Measurements from ENCODE around the gene PSMC6. TPM values are rescaled to one million over a fixed set of nuclear protein-coding genes. Genes with fewer than 3 reads are reported as not detected.

Gene PSMC6
- total and polyA plus RNA-seq, 2 of the 13 experiments (the other 11 are each of a cell fraction or from before 2014, with no cell fraction given), result 90.0 to 210 TPM

GRCh38 chr14:52748647-52749292 lies 41.8 kb downstream of the PSMC6 start:
- TSS peak; percentile 16 for BruUV-seq (replicated peaks)
- no peak overlapping the region for H3K4me3 ChIP-seq (replicated peaks in 1 of 3; ENCODE audit: insufficient read depth in 1 of 3, low read depth in 2 of 3, low read length in 3 of 3)
- no peaks in the 10 kb centered on the region for H3K9me3 ChIP-seq (ENCODE audit: low read length)
- FAIRE-seq (no peak), DNase-seq (ENCODE audit: low spot score) (no peak), ATAC-seq (no peak)
- TF ChIP-seq HNRNPUL1 (IDR thresholded peaks at IDR 0.05; ENCODE audit: low read depth, low read length) (peak; percentile 73; the same call in 1 of the 2 replicates), ZNF639 (CRISPR knock-in tag; conservative IDR thresholded peaks at IDR 0.05) (no peak)
- no peak overlapping the region for H3K9ac ChIP-seq (ENCODE audit: insufficient read depth, low read depth, low read length)
- in situ Hi-C loops (cut with HindIII; ENCODE audit: extremely low pct_ligation_motif_present, low pct_unique_long_range_greater_than_20kb), result no loop called here
- H4K20me1 ChIP-seq (ENCODE audit: insufficient read depth, low read length), result no peaks in the 10 kb centered on the region
- intact Hi-C loops (cut with micrococcal nuclease; ENCODE audit: unreplicated experiment), result no loop called here
- ChIA-PET POLR2A (no interaction called here), CTCF (ENCODE audit: low intra/inter-chr PET ratio, low total read pairs) (no interaction called here)
- peaks cover 7% of the 10 kb centered on the region; the same call in 1 of the 2 replicates for H3K4me1 ChIP-seq (ENCODE audit: insufficient read depth, low read length)
- H3K79me2 ChIP-seq (ENCODE audit: insufficient read depth, low read length), result peaks cover 8% of the 10 kb centered on the region
- no peak overlapping the region for H2AFZ ChIP-seq (ENCODE audit: low read length)
- no peak overlapping the region for H3K4me2 ChIP-seq (ENCODE audit: low read depth, low read length)
- H3K27me3 ChIP-seq (ENCODE audit: control insufficient read depth in 1 of 2, insufficient read depth in 2 of 2, low read length in 2 of 2), result no peaks in the 10 kb centered on the region
- peaks cover 1 to 46% of the 10 kb centered on the region in 2 experiments; a peak in 4 of 5 replicates for H3K36me3 ChIP-seq (replicated peaks in 1 of 2; ENCODE audit: control insufficient read depth in 1 of 2, insufficient read depth in 2 of 2, low read length in 2 of 2)
- 93% methylated on average over 8 of the region's 8 CpGs for WGBS (ENCODE audit: low lambda C conversion rate)
- no peak overlapping the region for H3K27ac ChIP-seq (ENCODE audit: extremely low read length, insufficient read depth, low read length)

GRCh38 chr14:52755607-52756316 lies 48.8 kb downstream of the PSMC6 start:
- TSS peak; percentile 42 for BruUV-seq (replicated peaks)
- FAIRE-seq (peak; percentile 98), ATAC-seq (peak; percentile 99), DNase-seq (ENCODE audit: low spot score) (peak; percentile 95)
- H3K4me3 ChIP-seq (replicated peaks in 1 of 3; ENCODE audit: insufficient read depth in 1 of 3, low read depth in 2 of 3, low read length in 3 of 3), result peak overlapping the region in 2 of 3 experiments; percentile 22 to 24; a peak in 2 of 6 replicates
- intact Hi-C loops (cut with micrococcal nuclease; ENCODE audit: unreplicated experiment) (no loop called here), in situ Hi-C loops (cut with HindIII; ENCODE audit: extremely low pct_ligation_motif_present, low pct_unique_long_range_greater_than_20kb) (no loop called here)
- WGBS (ENCODE audit: low lambda C conversion rate), result 18% methylated on average over 5 of the region's 5 CpGs
- H4K20me1 ChIP-seq (ENCODE audit: insufficient read depth, low read length), result no peaks in the 10 kb centered on the region
- H3K4me2 ChIP-seq (ENCODE audit: low read depth, low read length), result peak overlapping the region; percentile 59
- ChIA-PET POLR2A (interaction anchor here (0.6 to 2.1 kb wide), 22 partner anchors 9 to 203 kb away, joined by 3 to 27 read pairs (median 4); partner anchors contain the start of genes ERO1A, FERMT2, GNPNAT1 and GPR137C), CTCF (ENCODE audit: low intra/inter-chr PET ratio, low total read pairs) (no interaction called here)
- H3K27me3 ChIP-seq (ENCODE audit: control insufficient read depth in 1 of 2, insufficient read depth in 2 of 2, low read length in 2 of 2), result no peaks in the 10 kb centered on the region
- peak overlapping the region; percentile 78 for H3K27ac ChIP-seq (ENCODE audit: extremely low read length, insufficient read depth, low read length)
- H3K4me1 ChIP-seq (ENCODE audit: insufficient read depth, low read length), result peaks cover 38% of the 10 kb centered on the region
- H2AFZ ChIP-seq (ENCODE audit: low read length), result no peak overlapping the region
- peaks cover 2 to 9% of the 10 kb centered on the region in 2 experiments; a peak in 4 of 5 replicates for H3K36me3 ChIP-seq (replicated peaks in 1 of 2; ENCODE audit: control insufficient read depth in 1 of 2, insufficient read depth in 2 of 2, low read length in 2 of 2)
- H3K79me2 ChIP-seq (ENCODE audit: insufficient read depth, low read length), result peaks cover 3% of the 10 kb centered on the region
- H3K9ac ChIP-seq (ENCODE audit: insufficient read depth, low read depth, low read length), result peak overlapping the region; percentile 26
- no peaks in the 10 kb centered on the region for H3K9me3 ChIP-seq (ENCODE audit: low read length)
- TF ChIP-seq ZGPAT (CRISPR knock-in tag; IDR thresholded peaks at IDR 0.05) (peak; percentile 47; the same call in 1 of the 2 replicates), NCOA5 (CRISPR knock-in tag; IDR thresholded peaks at IDR 0.05) (no peak), NCOR1 (IDR thresholded peaks at IDR 0.05; ENCODE audit: borderline replicate concordance, low read length) (peak; percentile 90), REST (IDR thresholded peaks at IDR 0.05; ENCODE audit: borderline replicate concordance in 1 of 2, low read depth in 1 of 2, low read length in 2 of 2) (peak in 1 of 2 experiments; percentile 19; a peak in 1 of 4 replicates), PAX8 (CRISPR knock-in tag; IDR thresholded peaks at IDR 0.05; ENCODE audit: borderline replicate concordance) (no peak), GZF1 (CRISPR knock-in tag; IDR thresholded peaks at IDR 0.05) (no peak), NCOA2 (CRISPR knock-in tag; IDR thresholded peaks at IDR 0.05) (peak; percentile 68)

All from HepG2 (cell line).